H1 (cell line): ENCODE measurements around the gene EIF4E. TPM values are rescaled to one million over a fixed set of nuclear protein-coding genes. Genes with fewer than 3 reads are reported as not detected.

Experiments
- CHD1 ChIP-seq: IDR thresholded peaks from 2 replicates; pipeline ENCODE4 v1.6.1; 2012; ENCODE audit warnings: low read depth, low read length, improper control_type of control experiment
- CHD2 ChIP-seq: IDR thresholded peaks from 2 replicates; pipeline ENCODE4 v1.6.1; 2012; ENCODE audit warnings: low read length, improper control_type of control experiment
- CHD7 ChIP-seq: fragments of 300-600 bp; sonication (generic); IDR thresholded peaks from 2 replicates; pipeline ENCODE4 v1.7.1; 2012; ENCODE audit warnings: low read length, moderate library complexity, mild to moderate bottlenecking, inconsistent platforms; ENCODE audit not compliant: insufficient replicate concordance
- CTBP2 ChIP-seq: IDR thresholded peaks from 2 replicates; pipeline ENCODE4 v1.7.0; 2011; ENCODE audit warnings: borderline replicate concordance, mild to moderate bottlenecking, moderate library complexity, mixed read lengths, low read length; ENCODE audit not compliant: insufficient read depth, insufficient read length
- GTF2F1 ChIP-seq: IDR thresholded peaks from 2 replicates; pipeline ENCODE4 v1.6.1; 2012; ENCODE audit warnings: low read depth, low read length, improper control_type of control experiment, borderline replicate concordance
- JUN ChIP-seq: IDR thresholded peaks from 2 replicates; pipeline ENCODE4 v1.6.1; 2011; ENCODE audit warnings: low read depth, mild to moderate bottlenecking, improper control_type of control experiment, low read length
- KDM4A ChIP-seq: IDR thresholded peaks from one replicate; pipeline ENCODE4 v1.7.1; 2012; ENCODE audit warnings: low read depth, mild to moderate bottlenecking, moderate library complexity, low read length, inconsistent platforms; ENCODE audit not compliant: severe bottlenecking
- MAX ChIP-seq: IDR thresholded peaks from 2 replicates; pipeline ENCODE4 v1.6.1; 2012; ENCODE audit warnings: inconsistent platforms
- POLR2A ChIP-seq, 2 experiments: IDR thresholded peaks; 1 replicate in 1 of 2; 2 replicates in 1 of 2; pipeline ENCODE4 v1.6.1; 2011; ENCODE audit warnings: low read depth in 2 of 2, low read length in 2 of 2, mild to moderate bottlenecking in 2 of 2; ENCODE audit errors: control extremely low read depth in 1 of 2
- SP1 ChIP-seq: IDR thresholded peaks from 2 replicates; pipeline ENCODE4 v1.6.1; 2011; ENCODE audit warnings: low read depth, low read length
- SRF ChIP-seq: IDR thresholded peaks from 2 replicates; pipeline ENCODE4 v1.6.1; 2011; ENCODE audit warnings: mild to moderate bottlenecking, low read depth, low read length, moderate library complexity
- TAF1 ChIP-seq: IDR thresholded peaks from 2 replicates; pipeline ENCODE4 v1.6.1; 2011; ENCODE audit warnings: mild to moderate bottlenecking, low read depth, low read length
- ZNF274 ChIP-seq: IDR thresholded peaks from 2 replicates; pipeline ENCODE4 v1.7.0; 2012; ENCODE audit warnings: low read length, borderline replicate concordance; ENCODE audit errors: extremely low read depth
- polyA plus RNA-seq, 7 experiments: library from polyadenylated mRNA; depleted of rRNA in 3 of 7; stranded (reverse) in 5 of 7; unstranded in 2 of 7; fragments of >200 nt in 5 of 7; fragments of 200-250 nt in 2 of 7; gene quantifications; 1 replicate in 5 of 7; 2 replicates in 1 of 7; 4 replicates in 1 of 7; pipeline versions ENCODE4 v1.2.1 to v1.2.3, GENCODE V29; 2011 to 2013; ENCODE audit warnings: missing spikeins in 2 of 7, mixed read lengths in 2 of 7
- total RNA-seq: library from RNA; stranded (reverse); fragmentation: NEBNext Ultra II Directional; extraction: Animal tissue kit (Norgen Biotek cat#: 25700); gene quantifications from 2 replicates; pipeline ENCODE4 v1.2.1, GENCODE V29; 2021

EIF4E gene
- total and polyA plus RNA-seq, 2 of the 8 experiments (the other 6 are each of a cell fraction or from before 2014, with no cell fraction given): 59.6 to 185 TPM

DNA sequence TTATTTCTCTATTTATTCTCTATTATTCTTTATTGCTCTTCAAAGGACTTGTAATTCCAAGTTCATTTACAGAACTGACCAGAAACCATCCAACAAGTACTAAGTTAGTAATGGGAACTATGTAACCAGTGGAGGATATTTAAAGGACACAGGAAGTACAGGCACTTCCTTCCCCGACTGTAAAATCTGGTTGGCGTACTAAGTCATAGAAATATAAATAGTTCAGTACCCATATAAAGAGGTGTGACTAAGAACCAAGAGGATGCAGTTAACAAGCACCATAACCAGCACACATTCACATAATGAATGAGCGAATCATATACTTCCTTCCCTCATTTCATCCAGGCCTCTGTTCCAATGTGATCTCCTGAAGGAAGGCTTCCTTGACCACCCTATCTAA lies 3.6 kb upstream of the EIF4E start (continued):
- TF ChIP-seq CHD7 (no peak), TAF1 (no peak), CHD1 (no peak), ZNF274 (no peak), SP1 (no peak), JUN (no peak), SRF (no peak), CTBP2 (no peak), CHD2 (no peak), POLR2A (IDR thresholded peaks at IDR 0.05; ENCODE audit: control extremely low read depth in 1 of 2, low read depth in 2 of 2, low read length in 2 of 2) (no peak), KDM4A (no peak), GTF2F1 (no peak), MAX (no peak)
